CD14-positive monocyte (primary cell): ENCODE measurements around the gene ACACA. TPM values are rescaled to one million over a fixed set of nuclear protein-coding genes. Genes with fewer than 3 reads are reported as not detected.
"Not testable (repeated sequence)": the region's sequence is repeated elsewhere in the genome, so short reads cannot be mapped to it uniquely, and the experiment has no call there.

ENCODE experiments used
- DNase-seq, 3 donors: peaks; one replicate each; pipeline ENCODE4 v3.0.0-alpha.2; 2011 to 2022
- H2AFZ ChIP-seq: 2 replicates; pipeline ENCODE4 v1.6.0; 2012; ENCODE audit warnings: mild to moderate bottlenecking, low read depth, low read length, inconsistent platforms; ENCODE audit not compliant: insufficient read depth, poor library complexity, severe bottlenecking
- H3K27ac ChIP-seq, 2 donors: 1 replicate in 1 of 2; 2 replicates in 1 of 2; pipeline ENCODE4 v1.5.1; 2012 to 2013; ENCODE audit warnings: low read length in 2 of 2, control low read depth in 1 of 2, inconsistent platforms in 1 of 2, low read depth in 1 of 2, mild to moderate bottlenecking in 1 of 2
- H3K27me3 ChIP-seq, 2 donors: one replicate each; pipeline versions ENCODE4 v1.6.0 to v1.6.1; 2011 to 2013; ENCODE audit warnings: low read length in 2 of 2; ENCODE audit not compliant: control insufficient read depth in 2 of 2, insufficient read depth in 2 of 2
- H3K36me3 ChIP-seq, 2 donors: replicated peaks in 1 of 2; 1 replicate in 1 of 2; 2 replicates in 1 of 2; pipeline versions ENCODE4 v1.5.1 to v1.6.1; 2012 to 2013; ENCODE audit warnings: low read length in 2 of 2, control low read depth in 1 of 2, inconsistent platforms in 1 of 2, mild to moderate bottlenecking in 1 of 2; ENCODE audit not compliant: insufficient read depth in 2 of 2, control insufficient read depth in 1 of 2
- H3K4me1 ChIP-seq, 2 donors: 1 replicate in 1 of 2; 2 replicates in 1 of 2; pipeline versions ENCODE4 v1.5.1 to v1.6.1; 2012 to 2013; ENCODE audit warnings: low read length in 2 of 2, control low read depth in 1 of 2, inconsistent platforms in 1 of 2, mild to moderate bottlenecking in 1 of 2, moderate library complexity in 1 of 2; ENCODE audit not compliant: insufficient read depth in 2 of 2, control insufficient read depth in 1 of 2
- H3K4me2 ChIP-seq: replicated peaks from 2 replicates; pipeline ENCODE3; 2012; ENCODE audit warnings: low read length, moderate library complexity, mild to moderate bottlenecking; ENCODE audit not compliant: poor library complexity, severe bottlenecking; ENCODE audit errors: extremely low read depth
- H3K4me3 ChIP-seq, 3 experiments: fragments of 200-600 bp in 1 of 3; sonication (generic) in 1 of 3; replicated peaks in 1 of 3; 1 replicate in 2 of 3; 2 replicates in 1 of 3; pipeline ENCODE4 v1.5.1; 2011 to 2013; ENCODE audit warnings: low read length in 3 of 3, mild to moderate bottlenecking in 3 of 3, control low read depth in 2 of 3, low read depth in 2 of 3, inconsistent platforms in 1 of 3, moderate library complexity in 1 of 3
- H3K79me2 ChIP-seq: 2 replicates; pipeline ENCODE4 v1.6.0; 2012; ENCODE audit warnings: mild to moderate bottlenecking, control low read depth, inconsistent platforms, low read length, moderate library complexity; ENCODE audit not compliant: insufficient read depth
- H3K9ac ChIP-seq: 2 replicates; pipeline ENCODE4 v1.6.0; 2017; ENCODE audit warnings: low read length, mild to moderate bottlenecking; ENCODE audit not compliant: insufficient read depth, poor library complexity, severe bottlenecking
- H3K9me3 ChIP-seq, 2 donors: replicated peaks in 1 of 2; 1 replicate in 1 of 2; 2 replicates in 1 of 2; pipeline versions ENCODE4 v1.5.1 to v1.6.1; 2012 to 2013; ENCODE audit warnings: low read length in 2 of 2, control low read depth in 1 of 2; ENCODE audit not compliant: control insufficient read depth in 1 of 2, insufficient read depth in 1 of 2
- H4K20me1 ChIP-seq: 2 replicates; pipeline ENCODE4 v1.6.0; 2012; ENCODE audit warnings: mild to moderate bottlenecking, low read length, control low read depth, moderate library complexity; ENCODE audit not compliant: insufficient read depth
- H3K27ac Mint-ChIP-seq, 7 donors: one replicate each; pipeline ENCODE4 v1.8.0; 2020; ENCODE audit warnings: mild to moderate bottlenecking in 7 of 7, mixed read lengths in 7 of 7, moderate library complexity in 6 of 7, inconsistent platforms in 2 of 7
- H3K27me3 Mint-ChIP-seq, 3 donors: one replicate each; pipeline ENCODE4 v1.8.0; 2021 to 2022; ENCODE audit warnings: low read depth in 3 of 3, mild to moderate bottlenecking in 3 of 3, mixed read lengths in 3 of 3, moderate library complexity in 3 of 3, inconsistent platforms in 1 of 3
- H3K36me3 Mint-ChIP-seq, 2 donors: one replicate each; pipeline ENCODE4 v1.8.0; 2020; ENCODE audit warnings: mixed read lengths in 2 of 2, inconsistent platforms in 1 of 2, mild to moderate bottlenecking in 1 of 2
- H3K4me1 Mint-ChIP-seq: one replicate; pipeline ENCODE4 v1.8.0; 2020; ENCODE audit warnings: mild to moderate bottlenecking, mixed read lengths
- H3K4me3 Mint-ChIP-seq, 2 donors: one replicate each; pipeline ENCODE4 v1.8.0; 2020; ENCODE audit warnings: mild to moderate bottlenecking in 2 of 2, mixed read lengths in 2 of 2, moderate library complexity in 1 of 2
- H3K9me3 Mint-ChIP-seq, 7 donors: one replicate each; pipeline ENCODE4 v1.8.0; 2020 to 2022; ENCODE audit warnings: mixed read lengths in 7 of 7, mild to moderate bottlenecking in 6 of 7, moderate library complexity in 6 of 7, inconsistent platforms in 2 of 7
- WGBS: methylation state at CpG from one replicate; pipeline ENCODE4 v1.1.5; 2013; ENCODE audit warnings: missing lambda C conversion rate; ENCODE audit not compliant: insufficient coverage; 5-methylcytosine and 5-hydroxymethylcytosine counted together
- intact Hi-C, 2 donors: fragments of 100-400 bp; cut with micrococcal nuclease; formaldehyde crosslinking; loops; one replicate each; pipeline versions ENCODE4 v1.15.0 to v1.15.1; 2023
- polyA plus RNA-seq, 3 donors: library from polyadenylated mRNA; depleted of rRNA in 1 of 3; unstranded in 2 of 3; stranded (reverse) in 1 of 3; fragments of 300-500 nt in 2 of 3; fragments of >200 nt in 1 of 3; fragmentation: Illumina TruSeq in 2 of 3; gene quantifications; 1 replicate in 2 of 3; 2 replicates in 1 of 3; pipeline ENCODE4 v1.2.3, GENCODE V29; 2012 to 2021
- TF ChIP-seq, protein P1 (sequence below): fragments of 200-600 bp; IDR thresholded peaks from one replicate; pipeline ENCODE4 v1.8.0; 2022; ENCODE audit warnings: antibody characterized with exemption, mild to moderate bottlenecking

The ACACA gene
- polyA plus RNA-seq, 3 donors, result 3.5 to 4.6 (median 3.8) TPM

DNA sequence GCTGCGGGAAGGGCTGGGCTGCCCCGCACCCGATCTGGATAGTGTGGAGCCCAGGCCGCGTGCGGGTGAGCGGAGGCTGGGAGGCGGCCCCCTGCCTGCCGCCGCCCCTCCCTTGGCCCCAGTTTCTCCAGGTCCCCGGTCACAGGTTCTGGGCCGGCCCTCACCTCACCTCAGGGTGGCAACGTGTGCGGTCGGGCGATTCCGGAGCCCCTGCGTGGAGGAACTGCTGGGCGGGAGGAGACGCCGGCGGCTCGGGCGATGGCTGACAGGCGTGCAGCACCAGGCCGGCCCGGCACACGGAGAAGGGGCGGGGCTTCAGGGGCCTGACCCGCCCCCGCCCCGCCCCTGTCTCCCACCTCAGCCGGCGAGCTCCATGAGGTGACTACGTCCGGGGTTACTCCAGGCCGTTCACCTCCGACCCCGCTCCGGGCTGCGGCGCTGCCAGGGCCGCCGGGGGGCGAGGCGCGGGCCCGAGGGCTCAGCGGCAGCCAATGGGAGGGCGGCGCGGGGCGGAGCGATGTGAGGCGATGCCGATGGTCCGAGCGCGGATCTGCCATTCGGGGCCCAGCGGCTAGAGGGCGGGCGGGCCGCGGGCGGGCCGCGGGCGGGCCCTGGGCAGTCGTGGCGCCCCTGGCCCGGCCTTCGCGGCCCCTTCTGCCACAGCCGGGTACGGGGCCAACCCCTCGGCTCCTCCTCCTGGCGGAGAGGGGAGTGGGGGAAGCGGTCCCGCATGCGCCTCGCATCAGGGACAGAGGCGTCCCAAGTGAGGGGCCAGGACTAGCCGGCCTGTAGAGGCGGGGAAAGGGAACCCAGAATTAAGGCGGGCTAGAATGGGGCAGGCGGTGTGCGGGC lies 47.6 kb downstream of the ACACA start:
- intact Hi-C loops, result loop anchor here in 1 of 2 donors (5.0 kb wide), 1 partner anchor 48 kb away; the partner anchor contains the start of genes ACACA and TADA2A
- no peaks in the 10 kb centered on the region for H3K36me3 ChIP-seq
- no peaks in the 10 kb centered on the region for H3K27me3 ChIP-seq
- peak; percentile 86 to 90 (median 86) for DNase-seq
- peaks cover 0 to 3% (median 3%) of the 10 kb centered on the region in 3 donors for H3K27me3 Mint-ChIP-seq
- WGBS, result under 1% methylated on average over 81 of the region's 88 CpGs
- no peaks in the 10 kb centered on the region for H3K9me3 ChIP-seq
- H3K9ac ChIP-seq, result peak overlapping the region; percentile 78
- peak overlapping the region; percentile 93 for H2AFZ ChIP-seq
- no peaks in the 10 kb centered on the region for H4K20me1 ChIP-seq
- TF ChIP-seq, protein P1, sequence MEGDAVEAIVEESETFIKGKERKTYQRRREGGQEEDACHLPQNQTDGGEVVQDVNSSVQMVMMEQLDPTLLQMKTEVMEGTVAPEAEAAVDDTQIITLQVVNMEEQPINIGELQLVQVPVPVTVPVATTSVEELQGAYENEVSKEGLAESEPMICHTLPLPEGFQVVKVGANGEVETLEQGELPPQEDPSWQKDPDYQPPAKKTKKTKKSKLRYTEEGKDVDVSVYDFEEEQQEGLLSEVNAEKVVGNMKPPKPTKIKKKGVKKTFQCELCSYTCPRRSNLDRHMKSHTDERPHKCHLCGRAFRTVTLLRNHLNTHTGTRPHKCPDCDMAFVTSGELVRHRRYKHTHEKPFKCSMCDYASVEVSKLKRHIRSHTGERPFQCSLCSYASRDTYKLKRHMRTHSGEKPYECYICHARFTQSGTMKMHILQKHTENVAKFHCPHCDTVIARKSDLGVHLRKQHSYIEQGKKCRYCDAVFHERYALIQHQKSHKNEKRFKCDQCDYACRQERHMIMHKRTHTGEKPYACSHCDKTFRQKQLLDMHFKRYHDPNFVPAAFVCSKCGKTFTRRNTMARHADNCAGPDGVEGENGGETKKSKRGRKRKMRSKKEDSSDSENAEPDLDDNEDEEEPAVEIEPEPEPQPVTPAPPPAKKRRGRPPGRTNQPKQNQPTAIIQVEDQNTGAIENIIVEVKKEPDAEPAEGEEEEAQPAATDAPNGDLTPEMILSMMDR, result peak; percentile 67
- peak overlapping the region; percentile 26 to 76 for H3K27ac ChIP-seq
- peak overlapping the region in 5 of 7 donors; percentile 70 to 87 (median 79) for H3K27ac Mint-ChIP-seq
- H3K4me1 Mint-ChIP-seq, result peaks cover 26% of the 10 kb centered on the region
- no peaks in the 10 kb centered on the region for H3K36me3 Mint-ChIP-seq
- peak overlapping the region; percentile 85 to 92 for H3K4me3 Mint-ChIP-seq
- peaks cover 7% of the 10 kb centered on the region for H3K79me2 ChIP-seq
- H3K4me3 ChIP-seq, result peak overlapping the region; percentile 58 to 90 (median 83)
- peak overlapping the region; percentile 96 for H3K4me2 ChIP-seq
- H3K9me3 Mint-ChIP-seq, result no peaks in the 10 kb centered on the region
- peaks cover 20 to 27% of the 10 kb centered on the region in 2 donors for H3K4me1 ChIP-seq

DNA sequence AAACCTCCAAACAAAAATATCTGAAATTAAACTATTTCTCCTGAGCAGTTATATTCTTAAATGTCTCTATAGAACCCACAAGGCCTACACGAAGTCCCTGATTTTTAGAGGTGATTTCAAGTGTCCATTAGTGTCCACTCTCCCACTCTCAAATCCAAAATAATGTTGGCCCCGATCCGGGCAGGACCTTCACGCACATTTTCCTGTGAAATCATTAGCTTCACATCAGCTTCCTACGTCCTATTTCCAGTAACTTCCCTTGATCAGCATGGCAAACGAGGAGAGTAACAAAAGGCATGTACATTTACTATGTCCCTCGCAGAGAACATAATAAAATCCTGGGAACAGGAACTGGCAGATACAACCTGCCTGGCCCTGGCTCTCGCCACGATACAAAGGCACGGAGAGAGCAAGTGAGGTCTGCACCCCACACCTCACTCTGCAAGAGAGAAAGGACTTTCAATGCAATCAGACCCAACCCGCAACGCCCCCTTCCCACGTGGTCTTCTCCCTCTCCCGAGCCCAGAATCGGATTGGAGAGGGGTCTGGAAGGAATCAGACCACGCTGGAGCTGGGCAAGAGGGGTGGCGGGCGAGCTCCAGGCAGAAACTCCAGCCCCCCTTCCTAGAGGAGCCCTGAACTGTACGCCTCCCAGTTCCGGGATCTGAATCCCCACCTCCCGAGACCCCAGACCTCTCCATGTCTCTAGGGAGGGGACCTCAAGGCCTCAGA lies 48.4 kb downstream of the ACACA start:
- Mint-ChIP-seq H3K27ac (peak overlapping the region in 4 of 7 donors; percentile 50 to 79 (median 58)), H3K4me1 (peaks cover 26% of the 10 kb centered on the region), H3K4me3 (peak overlapping the region; percentile 85 to 92), H3K36me3 (peaks cover 0 to 4% of the 10 kb centered on the region in 2 donors), H3K9me3 (no peaks in the 10 kb centered on the region), H3K27me3 (peaks cover 0 to 3% (median 3%) of the 10 kb centered on the region in 3 donors)
- Histone ChIP-seq H3K4me3 (peak overlapping the region; percentile 58 to 90 (median 83)), H3K4me2 (peak overlapping the region; percentile 96), H2AFZ (peak overlapping the region; percentile 93), H3K9me3 (no peaks in the 10 kb centered on the region), H3K36me3 (no peaks in the 10 kb centered on the region), H4K20me1 (no peaks in the 10 kb centered on the region), H3K27me3 (no peaks in the 10 kb centered on the region), H3K79me2 (peaks cover 10% of the 10 kb centered on the region), H3K9ac (peak overlapping the region; percentile 78), H3K4me1 (peaks cover 20 to 27% of the 10 kb centered on the region in 2 donors), H3K27ac (peak overlapping the region in 1 of 2 donors; percentile 76)
- TF ChIP-seq, protein P1, result no peak
- WGBS, result 10% methylated on average over 10 of the region's 21 CpGs
- intact Hi-C loops, result loop anchor here in 1 of 2 donors (5.0 kb wide), 1 partner anchor 49 kb away; the partner anchor contains the start of genes ACACA and TADA2A
- peak in 1 of 3 donors; percentile 4 for DNase-seq

DNA sequence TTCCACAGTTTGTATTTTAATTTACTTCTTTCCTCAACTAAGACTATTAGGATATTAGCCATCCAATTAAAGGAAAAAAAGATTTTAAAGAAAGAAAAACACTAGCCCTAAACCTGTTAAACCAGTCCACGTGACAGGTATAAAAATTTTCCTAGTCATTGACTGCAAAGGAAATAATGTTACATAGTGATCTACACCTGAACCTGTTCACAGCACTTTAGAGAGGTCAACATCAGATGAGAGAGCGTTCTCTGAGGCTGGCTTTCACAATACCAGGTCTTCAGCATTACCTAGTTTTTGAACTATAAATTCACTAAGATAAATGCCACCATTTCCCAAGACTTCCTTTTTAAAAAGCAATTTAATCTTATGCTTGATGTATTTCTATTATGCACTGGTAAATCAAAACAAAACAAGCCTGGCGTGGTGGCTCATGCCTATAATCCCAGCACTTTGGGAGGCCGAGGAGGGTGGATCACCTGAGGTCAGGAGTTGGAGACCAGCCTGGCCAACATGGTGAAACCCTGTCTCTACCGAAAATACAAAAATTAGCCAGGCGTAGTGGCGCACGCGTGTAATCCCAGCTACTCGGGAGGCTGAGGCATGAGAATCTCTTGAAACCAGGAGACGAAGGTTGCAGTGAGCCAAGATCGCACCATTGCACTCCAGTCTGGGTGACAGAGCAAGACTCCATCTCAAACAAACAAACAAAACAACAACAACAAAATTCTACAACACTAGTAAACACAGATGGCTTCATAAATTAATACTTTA lies 49.7 kb downstream of the ACACA start:
- H3K4me3 ChIP-seq, H3K27ac Mint-ChIP-seq, H3K9me3 Mint-ChIP-seq, H3K27me3 ChIP-seq, H3K27me3 Mint-ChIP-seq, H3K9ac ChIP-seq, H3K4me2 ChIP-seq, H4K20me1 ChIP-seq, H3K36me3 Mint-ChIP-seq, H3K9me3 ChIP-seq, H3K4me3 Mint-ChIP-seq, DNase-seq, H3K36me3 ChIP-seq, H2AFZ ChIP-seq, H3K27ac ChIP-seq: not testable (repeated sequence)
- H3K4me1 Mint-ChIP-seq, result peaks cover 26% of the 10 kb centered on the region
- 97% methylated on average over 9 of the region's 12 CpGs for WGBS
- intact Hi-C loops, result loop anchor here in 1 of 2 donors (5.0 kb wide), 1 partner anchor 50 kb away; the partner anchor contains the start of genes ACACA and TADA2A
- H3K4me1 ChIP-seq, result peaks cover 20 to 27% of the 10 kb centered on the region in 2 donors
- H3K79me2 ChIP-seq, result peaks cover 16% of the 10 kb centered on the region
